HFFc6 (cell line): ENCODE data around the gene ANKRD18B. TPM values are rescaled to one million over a fixed set of nuclear protein-coding genes. Genes with fewer than 3 reads are reported as not detected.
"Not testable (repeated sequence)": the region's sequence is repeated elsewhere in the genome, so short reads cannot be mapped to it uniquely, and the experiment has no call there.

ENCODE experiments used
- DNase-seq: peaks from one replicate; pipeline ENCODE4 v3.0.0-alpha.2; 2018
- H3K27ac Mint-ChIP-seq: 2 replicates; pipeline ENCODE4 v1.8.0; 2020; ENCODE audit warnings: mild to moderate bottlenecking, mixed read lengths
- H3K27me3 Mint-ChIP-seq: 2 replicates; pipeline ENCODE4 v1.8.0; 2021; ENCODE audit warnings: mild to moderate bottlenecking, moderate library complexity, mixed read lengths; ENCODE audit not compliant: insufficient read depth
- H3K36me3 Mint-ChIP-seq: 2 replicates; pipeline ENCODE4 v1.8.0; 2021; ENCODE audit warnings: low read depth, mixed read lengths
- H3K4me1 Mint-ChIP-seq: 2 replicates; pipeline ENCODE4 v1.8.0; 2020; ENCODE audit warnings: low read depth, mixed read lengths
- H3K4me3 Mint-ChIP-seq: 2 replicates; pipeline ENCODE4 v1.8.0; 2020; ENCODE audit warnings: mild to moderate bottlenecking, moderate library complexity, mixed read lengths
- H3K9me3 Mint-ChIP-seq: 2 replicates; pipeline ENCODE4 v1.8.0; 2020; ENCODE audit warnings: mild to moderate bottlenecking, mixed read lengths
- total RNA-seq, 6 experiments: library from RNA; stranded (reverse); fragmentation: NEBNext Ultra II Directional; extraction: Animal tissue kit (Norgen Biotek cat#: 25700); gene quantifications; 2 replicates in 1 of 6; 3 replicates in 5 of 6; pipeline ENCODE4 v1.2.3, GENCODE V29; 2021
- TF ChIP-seq, protein P1 (sequence below): fragments of 200-600 bp; sonication (generic); IDR thresholded peaks from 2 replicates; pipeline ENCODE4 v1.5.0; 2021; ENCODE audit warnings: antibody characterized with exemption, mild to moderate bottlenecking

Gene ANKRD18B
- total RNA-seq, 6 experiments from 2014 or later: 5.1 to 9.9 (median 8.0) TPM

DNA sequence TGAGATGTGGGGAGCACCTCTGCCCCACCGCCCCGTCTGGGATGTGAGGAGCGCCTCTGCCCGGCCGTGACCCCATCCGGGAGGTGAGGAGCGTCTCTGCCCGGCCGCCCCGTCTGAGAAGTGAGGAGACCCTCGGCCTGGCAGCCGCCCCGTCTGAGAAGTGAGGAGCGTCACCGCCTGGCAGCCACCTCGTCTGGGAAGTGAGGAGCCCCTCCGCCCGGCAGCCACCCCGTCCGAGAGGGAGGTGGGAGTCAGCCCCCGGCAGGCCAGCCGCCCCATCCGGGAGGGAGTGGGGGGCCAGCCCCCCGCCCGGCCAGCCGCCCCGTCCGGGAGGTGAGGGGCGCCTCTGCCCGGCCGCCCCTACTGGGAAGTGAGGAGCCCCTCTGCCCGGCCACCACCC is 76.9 kb downstream of the ANKRD18B start:
- not testable (repeated sequence) for H3K9me3 Mint-ChIP-seq, H3K4me3 Mint-ChIP-seq, H3K27ac Mint-ChIP-seq, H3K4me1 Mint-ChIP-seq, H3K27me3 Mint-ChIP-seq, H3K36me3 Mint-ChIP-seq, DNase-seq

DNA sequence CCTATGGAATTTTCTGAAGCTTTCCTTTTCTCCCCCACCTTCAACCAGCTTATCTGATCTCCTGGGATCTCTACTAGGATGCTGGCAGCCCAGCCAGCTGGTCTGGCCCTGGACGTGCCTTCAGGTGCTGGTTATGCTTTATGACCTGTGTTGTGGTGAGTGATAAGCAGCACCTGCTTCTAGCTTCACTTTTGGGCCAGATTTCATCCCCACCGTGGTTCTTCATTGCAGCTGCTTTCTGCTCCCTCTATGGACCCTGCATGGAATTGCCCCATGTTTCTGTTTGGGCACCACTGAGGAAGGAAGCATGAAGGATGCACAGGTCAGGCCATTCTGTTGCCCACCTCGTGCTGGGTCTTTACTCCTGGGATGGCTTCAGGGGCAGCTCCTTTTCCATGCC is 80.2 kb downstream of the ANKRD18B start:
- H3K9me3 Mint-ChIP-seq, H3K4me1 Mint-ChIP-seq, H3K36me3 Mint-ChIP-seq, H3K27me3 Mint-ChIP-seq, H3K27ac Mint-ChIP-seq, DNase-seq, H3K4me3 Mint-ChIP-seq: not testable (repeated sequence)
- TF ChIP-seq, protein P1, sequence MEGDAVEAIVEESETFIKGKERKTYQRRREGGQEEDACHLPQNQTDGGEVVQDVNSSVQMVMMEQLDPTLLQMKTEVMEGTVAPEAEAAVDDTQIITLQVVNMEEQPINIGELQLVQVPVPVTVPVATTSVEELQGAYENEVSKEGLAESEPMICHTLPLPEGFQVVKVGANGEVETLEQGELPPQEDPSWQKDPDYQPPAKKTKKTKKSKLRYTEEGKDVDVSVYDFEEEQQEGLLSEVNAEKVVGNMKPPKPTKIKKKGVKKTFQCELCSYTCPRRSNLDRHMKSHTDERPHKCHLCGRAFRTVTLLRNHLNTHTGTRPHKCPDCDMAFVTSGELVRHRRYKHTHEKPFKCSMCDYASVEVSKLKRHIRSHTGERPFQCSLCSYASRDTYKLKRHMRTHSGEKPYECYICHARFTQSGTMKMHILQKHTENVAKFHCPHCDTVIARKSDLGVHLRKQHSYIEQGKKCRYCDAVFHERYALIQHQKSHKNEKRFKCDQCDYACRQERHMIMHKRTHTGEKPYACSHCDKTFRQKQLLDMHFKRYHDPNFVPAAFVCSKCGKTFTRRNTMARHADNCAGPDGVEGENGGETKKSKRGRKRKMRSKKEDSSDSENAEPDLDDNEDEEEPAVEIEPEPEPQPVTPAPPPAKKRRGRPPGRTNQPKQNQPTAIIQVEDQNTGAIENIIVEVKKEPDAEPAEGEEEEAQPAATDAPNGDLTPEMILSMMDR: peak; percentile 27; the same call in 1 of the 2 replicates

DNA sequence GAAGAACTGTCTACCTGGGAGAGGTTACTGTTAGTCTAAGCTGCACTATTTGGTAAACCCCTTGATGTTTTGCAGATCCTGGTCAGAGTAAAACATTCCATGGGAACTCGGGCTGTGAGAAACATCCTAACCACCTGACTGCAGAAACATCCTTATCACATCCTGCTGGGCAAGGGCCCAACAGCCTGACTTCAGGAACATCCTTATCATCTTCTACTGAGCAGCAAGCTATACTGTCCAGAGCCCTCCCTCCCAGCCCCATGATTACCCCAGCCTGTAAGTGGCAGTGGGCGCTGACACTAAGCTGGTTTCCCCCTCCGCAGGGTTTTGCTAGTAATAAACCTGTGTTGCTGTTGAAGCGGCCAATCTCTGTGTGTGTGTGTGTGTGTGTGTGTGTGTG is 80.9 kb downstream of the ANKRD18B start:
- H3K27ac Mint-ChIP-seq, H3K4me3 Mint-ChIP-seq, H3K4me1 Mint-ChIP-seq, H3K27me3 Mint-ChIP-seq, H3K9me3 Mint-ChIP-seq, H3K36me3 Mint-ChIP-seq, DNase-seq: not testable (repeated sequence)

DNA sequence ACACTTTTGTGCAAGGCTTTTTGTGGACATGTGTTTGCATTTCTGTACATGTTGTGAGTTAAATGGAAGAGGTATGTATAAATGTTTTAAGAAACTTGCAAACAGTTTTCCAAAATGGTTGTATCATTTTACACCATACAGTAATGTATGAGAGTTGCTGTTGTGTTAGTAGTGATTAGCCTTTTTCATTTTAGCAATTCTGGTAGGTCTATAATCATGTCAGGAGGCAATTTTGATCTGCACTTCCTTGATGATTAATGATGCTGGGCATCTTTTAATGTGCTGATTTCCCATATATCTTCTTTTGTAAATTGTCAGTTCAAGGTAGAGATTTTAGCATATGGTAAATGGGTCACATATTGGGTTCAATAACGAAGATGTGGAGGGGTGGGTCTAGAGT is 87.3 kb downstream of the ANKRD18B start:
- H3K4me1 Mint-ChIP-seq: peaks cover 8% of the 10 kb centered on the region
- no peak overlapping the region for H3K27ac Mint-ChIP-seq
- peaks cover 5% of the 10 kb centered on the region; the same call in 1 of the 2 replicates for H3K9me3 Mint-ChIP-seq
- H3K4me3 Mint-ChIP-seq: no peak overlapping the region
- peaks cover 13% of the 10 kb centered on the region for H3K27me3 Mint-ChIP-seq
- TF ChIP-seq, protein P1: no peak
- no peak for DNase-seq
- H3K36me3 Mint-ChIP-seq: peaks cover 7% of the 10 kb centered on the region; the same call in 1 of the 2 replicates

DNA sequence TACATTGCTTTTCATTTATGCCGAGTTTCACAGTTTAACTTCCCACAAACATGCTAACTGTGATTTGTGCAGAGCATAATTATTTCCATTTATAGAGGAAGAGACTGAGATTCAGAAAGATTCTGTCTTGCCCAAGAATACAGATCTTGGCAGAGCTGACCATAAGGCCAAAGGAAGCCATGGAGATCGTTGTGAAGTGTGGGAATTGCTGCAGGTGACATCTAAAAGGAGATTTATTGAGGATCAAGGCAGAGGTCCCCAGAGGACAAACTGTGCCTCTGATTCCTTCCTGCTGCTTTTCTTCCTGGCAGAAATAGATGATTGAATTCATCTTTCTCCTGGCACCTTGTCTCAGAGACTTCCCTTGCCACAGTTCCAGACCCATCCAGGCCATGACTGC is 88.4 kb downstream of the ANKRD18B start:
- not testable (repeated sequence) for H3K9me3 Mint-ChIP-seq, H3K4me1 Mint-ChIP-seq, H3K4me3 Mint-ChIP-seq, H3K36me3 Mint-ChIP-seq, DNase-seq, H3K27ac Mint-ChIP-seq
- H3K27me3 Mint-ChIP-seq: peaks cover 13% of the 10 kb centered on the region

DNA sequence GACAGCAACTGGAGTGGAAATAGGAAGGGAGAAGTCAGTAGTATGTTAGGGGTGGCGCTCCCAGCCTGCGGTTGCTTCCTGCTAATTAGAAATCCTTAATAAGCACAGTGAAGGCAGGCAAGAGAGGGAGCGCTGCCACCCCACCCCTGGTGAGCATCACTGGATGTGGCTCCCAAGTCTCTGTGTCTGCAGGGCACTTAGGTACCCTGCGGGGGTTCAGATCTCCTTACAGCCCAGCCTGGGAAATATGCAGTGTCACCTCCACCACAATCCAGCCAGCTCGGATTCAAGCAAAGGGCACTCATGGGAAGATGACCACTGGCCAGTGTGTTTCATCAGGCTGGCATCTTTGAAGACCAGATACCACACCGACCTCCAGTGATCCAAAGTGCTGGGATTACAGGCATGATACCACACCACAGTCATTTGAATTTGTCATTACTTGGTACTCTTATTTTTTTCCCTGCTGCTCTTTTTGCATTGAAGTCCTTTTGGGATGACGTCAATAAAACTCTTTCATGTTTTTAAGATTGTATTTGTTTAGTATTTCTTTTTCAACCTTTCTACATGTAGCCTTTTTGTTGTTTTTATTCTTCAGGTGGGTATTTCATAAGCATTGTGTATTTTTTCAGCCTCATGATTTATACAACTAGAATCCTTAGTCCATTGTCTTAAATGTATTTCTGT is 90.1 kb downstream of the ANKRD18B start:
- DNase-seq: no peak
- H3K27ac Mint-ChIP-seq: no peak overlapping the region
- H3K4me3 Mint-ChIP-seq: no peak overlapping the region
- no peaks in the 10 kb centered on the region for H3K36me3 Mint-ChIP-seq
- H3K4me1 Mint-ChIP-seq: peaks cover 23% of the 10 kb centered on the region
- TF ChIP-seq, protein P1: no peak
- H3K9me3 Mint-ChIP-seq: peaks cover 5% of the 10 kb centered on the region; the same call in 1 of the 2 replicates
- H3K27me3 Mint-ChIP-seq: peaks cover 13% of the 10 kb centered on the region

DNA sequence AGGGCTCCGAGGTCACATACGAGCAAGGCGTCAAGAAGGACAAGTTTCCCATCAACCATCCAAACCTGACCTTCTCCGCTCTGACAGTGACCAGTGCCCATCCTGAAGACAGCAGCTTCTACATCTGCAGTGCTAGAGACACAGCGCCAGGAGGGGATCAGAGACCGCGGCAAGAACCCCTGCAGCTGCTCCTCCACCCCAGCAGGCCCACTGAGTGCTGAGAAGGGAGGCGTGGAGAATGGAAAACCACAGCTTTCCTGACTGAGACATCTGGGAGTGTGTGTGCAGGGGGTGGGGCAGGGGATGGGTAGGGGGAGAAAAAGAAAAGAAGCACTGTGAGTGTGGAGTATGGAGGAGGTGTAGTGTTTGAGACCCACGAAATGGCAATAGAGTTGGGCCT is 94.3 kb downstream of the ANKRD18B start:
- H3K27ac Mint-ChIP-seq, H3K4me3 Mint-ChIP-seq, H3K9me3 Mint-ChIP-seq, H3K36me3 Mint-ChIP-seq, DNase-seq, H3K27me3 Mint-ChIP-seq: not testable (repeated sequence)
- H3K4me1 Mint-ChIP-seq: peaks cover 57% of the 10 kb centered on the region
